K562 (cell line): Measurements from ENCODE around the gene NEK4. TPM values are rescaled to one million over a fixed set of nuclear protein-coding genes. Genes with fewer than 3 reads are reported as not detected.

Source experiments
- ATAC-seq: fragments of 200-7000 bp; cut with Tn5 transposase; 3 replicates; pipeline ENCODE4 v1.9.1; 2020; ENCODE audit warnings: moderate library complexity
- BruUV-seq: library from RNA; stranded (reverse); fragments of 400-500 nt; replicated peaks from 2 replicates; lab custom pipeline; 2021; lab: Mats Ljungman, UMichigan
- CTCF ChIA-PET: fragments of 300-600 bp; formaldehyde crosslinking; extraction: SDS; loops from one replicate; lab custom pipeline; 2021; ENCODE audit warnings: low intra/inter-chr PET ratio; lab: Yijun Ruan, JAX
- POLR2A ChIA-PET: fragments of 300-600, 350-650 bp; sonication (Branson Sonifier 250); formaldehyde crosslinking; extraction: SDS; loops from one replicate; lab custom pipeline; 2021; ENCODE audit warnings: antibody characterized with exemption, inconsistent platforms; lab: Yijun Ruan, JAX
- DNase-seq, 4 experiments: peaks; one replicate each; pipeline versions ENCODE4 v3.0.0 to v3.0.0-alpha.2; 2011 to 2018; ENCODE audit warnings: low spot score in 3 of 4, mixed read lengths in 3 of 4; ENCODE audit errors: extremely low read depth in 1 of 4
- FAIRE-seq: peaks from 2 replicates; lab custom pipeline; 2011; peaks lifted over from hg19 to GRCh38; lab: Jason Lieb, UNC
- H2AFZ ChIP-seq: 2 replicates; pipeline ENCODE4 v1.6.0; 2011; ENCODE audit warnings: low read depth, low read length, control low read depth, inconsistent platforms
- H3K27ac ChIP-seq: fragments of 200-600 bp; 3 replicates; pipeline ENCODE4 v1.8.0; 2011; ENCODE audit warnings: low read depth, mild to moderate bottlenecking, control low read depth, inconsistent platforms, low read length, moderate library complexity, mixed read lengths; ENCODE audit errors: extremely low read depth
- H3K27me3 ChIP-seq, 2 experiments: fragments of 300-600 bp in 1 of 2; 2 replicates in 1 of 2; 3 replicates in 1 of 2; pipeline versions ENCODE4 v1.6.0 to v1.8.0; 2011; ENCODE audit warnings: inconsistent platforms in 2 of 2, low read length in 2 of 2, mild to moderate bottlenecking in 1 of 2, mixed read lengths in 1 of 2, moderate library complexity in 1 of 2; ENCODE audit not compliant: control insufficient read depth in 2 of 2, insufficient read depth in 2 of 2
- H3K36me3 ChIP-seq: fragments of 300-600 bp; 3 replicates; pipeline ENCODE4 v1.8.0; 2011; ENCODE audit warnings: mild to moderate bottlenecking, low read length, inconsistent platforms; ENCODE audit not compliant: control insufficient read depth, insufficient read depth
- H3K4me1 ChIP-seq, 2 experiments: fragments of 200-600 bp in 1 of 2; replicated peaks in 1 of 2; 2 replicates in 1 of 2; 3 replicates in 1 of 2; pipeline versions ENCODE4 v1.5.1 to v1.8.0; 2011; ENCODE audit warnings: inconsistent platforms in 2 of 2, low read length in 2 of 2, mild to moderate bottlenecking in 1 of 2, mixed read lengths in 1 of 2, moderate library complexity in 1 of 2; ENCODE audit not compliant: control insufficient read depth in 2 of 2, insufficient read depth in 2 of 2
- H3K4me2 ChIP-seq: 2 replicates; pipeline ENCODE4 v1.6.1; 2011; ENCODE audit warnings: low read length, control low read depth, inconsistent platforms, mixed read lengths; ENCODE audit not compliant: insufficient read depth
- H3K4me3 ChIP-seq: fragments of 200-600 bp; sonication (generic), shearing (Covaris generic); 2 replicates; pipeline ENCODE4 v1.5.1; 2016; ENCODE audit warnings: control low read depth, inconsistent platforms
- H3K79me2 ChIP-seq: fragments of 200-600 bp; 3 replicates; pipeline ENCODE4 v1.8.0; 2011; ENCODE audit warnings: low read length, inconsistent platforms; ENCODE audit not compliant: control insufficient read depth, insufficient read depth
- H3K9ac ChIP-seq, 2 experiments: 2 replicates each; pipeline versions ENCODE4 v1.6.0 to v1.6.1; 2011; ENCODE audit warnings: low read depth in 2 of 2, low read length in 2 of 2, control low read depth in 1 of 2, inconsistent platforms in 1 of 2, mild to moderate bottlenecking in 1 of 2, mixed read lengths in 1 of 2; ENCODE audit not compliant: insufficient read depth in 1 of 2
- H3K9me1 ChIP-seq: one replicate; pipeline ENCODE4 v1.6.0; 2011; ENCODE audit warnings: inconsistent platforms, mild to moderate bottlenecking, low read length, moderate library complexity; ENCODE audit not compliant: control insufficient read depth, insufficient read depth
- H3K9me3 ChIP-seq: replicated peaks from 2 replicates; pipeline ENCODE4 v1.5.1; 2011; ENCODE audit warnings: low read depth, low read length, inconsistent platforms; ENCODE audit not compliant: control insufficient read depth, insufficient read depth
- H4K20me1 ChIP-seq: replicated peaks from 2 replicates; pipeline ENCODE4 v1.6.1; 2011; ENCODE audit warnings: low read length, inconsistent platforms, mixed read lengths; ENCODE audit not compliant: control insufficient read depth, insufficient read depth
- CHD1 ChIP-seq: fragments of 200-600 bp; sonication (generic); IDR thresholded peaks from one replicate; pipeline ENCODE4 v1.6.1; 2012; ENCODE audit warnings: mild to moderate bottlenecking, moderate library complexity, low read length, inconsistent platforms
- E2F8 ChIP-seq: fragments of 450-650 bp; IDR thresholded peaks from 2 replicates; pipeline ENCODE4 v1.7.1; 2018; ENCODE audit warnings: mild to moderate bottlenecking, low read depth; ENCODE audit not compliant: partially characterized antibody
- KDM2B ChIP-seq: fragments of 250-450 bp; sonication (Bioruptor Pico); IDR thresholded peaks from 2 replicates; pipeline ENCODE4 v1.8.0; 2021; ENCODE audit warnings: mild to moderate bottlenecking, moderate library complexity
- SIN3B ChIP-seq: fragments of 450-650 bp; IDR thresholded peaks from 2 replicates; pipeline ENCODE4 v1.6.1; 2017; ENCODE audit warnings: low read depth, mild to moderate bottlenecking, moderate library complexity
- SREBF2 ChIP-seq: sonication (generic); formaldehyde crosslinking; IDR thresholded peaks from 2 replicates; pipeline ENCODE4 v1.4.0; 2020; ENCODE audit warnings: mild to moderate bottlenecking, missing genetic modification reagents
- WGBS: fragments of 100-300 bp; shearing (Covaris generic); methylation state at CpG from one replicate; pipeline ENCODE4 v1.1.6; 2016; ENCODE audit warnings: low coverage, mixed read lengths; ENCODE audit not compliant: insufficient coverage; ENCODE audit errors: missing lambda C conversion rate; 5-methylcytosine and 5-hydroxymethylcytosine counted together
- in situ Hi-C: fragments of 300-500 bp; cut with MboI; formaldehyde crosslinking; loops from 4 replicates; pipeline ENCODE4 v1.15.0; 2018; ENCODE audit warnings: inconsistent platforms, mixed read lengths
- intact Hi-C: fragments of 100-400 bp; cut with micrococcal nuclease; formaldehyde crosslinking; loops from 2 replicates; pipeline ENCODE4 v1.14.2; 2022
- polyA plus RNA-seq, 8 experiments: library from polyadenylated mRNA; depleted of rRNA in 4 of 8; stranded (reverse) in 5 of 8; unstranded in 3 of 8; fragments of >200 nt; fragmentation: Nextera tagmentation in 2 of 8; fragmentation: Illumina TruSeq in 1 of 8; extraction: Ambion mirVana in 2 of 8; extraction: Trizol in 1 of 8; gene quantifications; 2 replicates each; pipeline versions ENCODE4 v1.2.1 to v1.2.3, GENCODE V29; 2011 to 2014; ENCODE audit warnings: inconsistent platforms in 1 of 8, missing spikeins in 1 of 8
- total RNA-seq, 7 experiments: library from RNA; depleted of rRNA in 6 of 7; stranded (reverse); fragments of >200 nt in 6 of 7; fragmentation: Illumina TruSeq in 2 of 7; extraction: Trizol in 2 of 7; gene quantifications; 2 replicates each; pipeline versions ENCODE4 v1.2.1 to v1.2.3, GENCODE V29; 2011 to 2021; ENCODE audit warnings: low replicate concordance in 1 of 7

The NEK4 gene
- total and polyA plus RNA-seq, 9 of the 15 experiments (the other 6 are each of a cell fraction or from before 2014, with no cell fraction given), result 5.8 to 23.1 (median 16.6) TPM

GRCh38 chr3:52773361-52774065 lies 2.8 kb upstream of the NEK4 start:
- Histone ChIP-seq H3K9me1 (no peaks in the 10 kb centered on the region), H3K27me3 (peaks cover 0 to 3% of the 10 kb centered on the region in 2 experiments; a peak in 1 of 5 replicates), H3K36me3 (no peaks in the 10 kb centered on the region), H3K27ac (no peak overlapping the region), H3K4me1 (peaks cover 3 to 4% of the 10 kb centered on the region in 2 experiments; a peak in 2 of 5 replicates), H3K4me3 (no peak overlapping the region), H3K4me2 (no peak overlapping the region), H3K9me3 (no peaks in the 10 kb centered on the region), H3K9ac (no peak overlapping the region), H4K20me1 (no peaks in the 10 kb centered on the region), H3K79me2 (peaks cover 20% of the 10 kb centered on the region), H2AFZ (no peak overlapping the region)
- POLR2A ChIA-PET, result interaction anchor here (0.5 kb wide), 1 partner anchor 108 kb away, joined by 3 read pairs; no protein-coding TSS in a partner anchor
- FAIRE-seq, result no peak
- no peak for ATAC-seq
- in situ Hi-C loops (no loop called here), intact Hi-C loops (no loop called here)
- DNase-seq, result no peak
- TF ChIP-seq SIN3B (no peak), CHD1 (no peak), SREBF2 (CRISPR knock-in tag) (no peak), E2F8 (no peak), KDM2B (no peak)
- 84% methylated on average over 12 of the region's 13 CpGs for WGBS
- CTCF ChIA-PET, result no interaction called here
- no TSS peak for BruUV-seq
